Measurements from ENCODE around the gene SH3PXD2B.

DNA sequence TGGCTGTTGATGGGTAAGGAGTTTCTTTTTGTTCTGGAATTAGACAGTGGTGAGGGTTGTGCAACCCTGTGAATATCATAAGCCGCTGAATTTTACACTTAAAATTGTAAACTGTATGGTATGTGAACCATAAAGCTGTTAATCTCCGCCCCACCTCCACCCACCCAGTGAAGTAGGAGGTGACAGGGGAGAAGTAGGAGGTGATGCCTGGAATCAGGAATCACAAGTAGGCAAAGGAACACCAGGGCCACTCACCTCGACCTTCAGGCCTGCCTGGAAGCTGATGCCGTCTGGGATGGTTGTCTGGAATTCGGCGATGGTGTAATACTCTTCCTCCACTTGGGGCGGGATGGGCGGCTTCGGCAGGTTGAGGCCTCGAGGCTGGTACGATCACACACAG is 108.4 kb downstream of the SH3PXD2B start:
- no peak for TF ChIP-seq RELA (CRISPR knock-in tag; IDR thresholded peaks at IDR 0.05; ENCODE audit: borderline replicate concordance)
- no peak for TF ChIP-seq ZNF121 (CRISPR knock-in tag; IDR thresholded peaks at IDR 0.05)
- TF ChIP-seq, protein P1, sequence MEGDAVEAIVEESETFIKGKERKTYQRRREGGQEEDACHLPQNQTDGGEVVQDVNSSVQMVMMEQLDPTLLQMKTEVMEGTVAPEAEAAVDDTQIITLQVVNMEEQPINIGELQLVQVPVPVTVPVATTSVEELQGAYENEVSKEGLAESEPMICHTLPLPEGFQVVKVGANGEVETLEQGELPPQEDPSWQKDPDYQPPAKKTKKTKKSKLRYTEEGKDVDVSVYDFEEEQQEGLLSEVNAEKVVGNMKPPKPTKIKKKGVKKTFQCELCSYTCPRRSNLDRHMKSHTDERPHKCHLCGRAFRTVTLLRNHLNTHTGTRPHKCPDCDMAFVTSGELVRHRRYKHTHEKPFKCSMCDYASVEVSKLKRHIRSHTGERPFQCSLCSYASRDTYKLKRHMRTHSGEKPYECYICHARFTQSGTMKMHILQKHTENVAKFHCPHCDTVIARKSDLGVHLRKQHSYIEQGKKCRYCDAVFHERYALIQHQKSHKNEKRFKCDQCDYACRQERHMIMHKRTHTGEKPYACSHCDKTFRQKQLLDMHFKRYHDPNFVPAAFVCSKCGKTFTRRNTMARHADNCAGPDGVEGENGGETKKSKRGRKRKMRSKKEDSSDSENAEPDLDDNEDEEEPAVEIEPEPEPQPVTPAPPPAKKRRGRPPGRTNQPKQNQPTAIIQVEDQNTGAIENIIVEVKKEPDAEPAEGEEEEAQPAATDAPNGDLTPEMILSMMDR (IDR thresholded peaks at IDR 0.05): no peak
- TF ChIP-seq, protein P2, sequence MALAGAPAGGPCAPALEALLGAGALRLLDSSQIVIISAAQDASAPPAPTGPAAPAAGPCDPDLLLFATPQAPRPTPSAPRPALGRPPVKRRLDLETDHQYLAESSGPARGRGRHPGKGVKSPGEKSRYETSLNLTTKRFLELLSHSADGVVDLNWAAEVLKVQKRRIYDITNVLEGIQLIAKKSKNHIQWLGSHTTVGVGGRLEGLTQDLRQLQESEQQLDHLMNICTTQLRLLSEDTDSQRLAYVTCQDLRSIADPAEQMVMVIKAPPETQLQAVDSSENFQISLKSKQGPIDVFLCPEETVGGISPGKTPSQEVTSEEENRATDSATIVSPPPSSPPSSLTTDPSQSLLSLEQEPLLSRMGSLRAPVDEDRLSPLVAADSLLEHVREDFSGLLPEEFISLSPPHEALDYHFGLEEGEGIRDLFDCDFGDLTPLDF (CRISPR knock-in tag; IDR thresholded peaks at IDR 0.05): no peak
- TF ChIP-seq ATF1 (CRISPR knock-in tag; IDR thresholded peaks at IDR 0.05): no peak
- TF ChIP-seq TEAD4 (CRISPR knock-in tag; IDR thresholded peaks at IDR 0.05): no peak
- TF ChIP-seq ZNF232 (CRISPR knock-in tag; IDR thresholded peaks at IDR 0.05): no peak
